Neural progenitor cell (in vitro differentiated cells): ENCODE measurements around the gene PLN. TPM values are rescaled to one million over a fixed set of nuclear protein-coding genes. Genes with fewer than 3 reads are reported as not detected.

ENCODE experiments used
- DNase-seq: peaks from one replicate; pipeline ENCODE4 v3.0.0-alpha.2; 2016; ENCODE audit warnings: low spot score
- H2AFZ ChIP-seq: fragments of 200-600 bp; sonication (generic); replicated peaks from 2 replicates; pipeline ENCODE4 v1.6.1; 2016; ENCODE audit warnings: antibody characterized with exemption
- H3F3A ChIP-seq: fragments of 200-600 bp; sonication (generic); 2 replicates; pipeline ENCODE4 v1.6.1; 2016; ENCODE audit warnings: antibody characterized with exemption, low read depth
- H3K27ac ChIP-seq: fragments of 200-600 bp; sonication (generic); 2 replicates; pipeline ENCODE4 v1.5.1; 2016; ENCODE audit warnings: mild to moderate bottlenecking
- H3K27me3 ChIP-seq: fragments of 200-600 bp; sonication (generic); 2 replicates; pipeline ENCODE4 v1.6.1; 2016; ENCODE audit warnings: mild to moderate bottlenecking, moderate library complexity
- H3K36me3 ChIP-seq: fragments of 200-600 bp; sonication (generic); 2 replicates; pipeline ENCODE4 v1.5.1; 2016
- H3K4me1 ChIP-seq: fragments of 200-600 bp; sonication (generic); 2 replicates; pipeline ENCODE4 v1.6.1; 2016; ENCODE audit warnings: mixed run types
- H3K4me2 ChIP-seq: fragments of 200-600 bp; sonication (generic); 2 replicates; pipeline ENCODE4 v1.6.1; 2016
- H3K4me3 ChIP-seq: fragments of 200-600 bp; sonication (generic); 2 replicates; pipeline ENCODE4 v1.5.1; 2016
- H3K79me2 ChIP-seq: fragments of 200-600 bp; sonication (generic); 2 replicates; pipeline ENCODE4 v1.6.1; 2016; ENCODE audit warnings: low read depth
- H3K9ac ChIP-seq: fragments of 200-600 bp; sonication (generic); 2 replicates; pipeline ENCODE4 v1.6.1; 2016
- H3K9me3 ChIP-seq: fragments of 200-600 bp; sonication (generic); 2 replicates; pipeline ENCODE4 v1.5.1; 2016; ENCODE audit warnings: low read depth
- H4K20me1 ChIP-seq: fragments of 200-600 bp; sonication (generic); 2 replicates; pipeline ENCODE4 v1.6.1; 2016; ENCODE audit warnings: low read depth
- H3K27ac Mint-ChIP-seq: 3 replicates; pipeline ENCODE4 v1.8.0; 2021; ENCODE audit warnings: mixed read lengths
- H3K27me3 Mint-ChIP-seq: 2 replicates; pipeline ENCODE4 v1.8.0; 2022; ENCODE audit warnings: low read depth, mild to moderate bottlenecking, inconsistent platforms, moderate library complexity, mixed read lengths; ENCODE audit not compliant: insufficient read depth
- H3K36me3 Mint-ChIP-seq: 3 replicates; pipeline ENCODE4 v1.8.0; 2021; ENCODE audit warnings: mixed read lengths
- H3K4me1 Mint-ChIP-seq: 3 replicates; pipeline ENCODE4 v1.8.0; 2021; ENCODE audit warnings: mixed read lengths
- H3K4me3 Mint-ChIP-seq: 3 replicates; pipeline ENCODE4 v1.8.0; 2021; ENCODE audit warnings: mild to moderate bottlenecking, moderate library complexity, mixed read lengths
- H3K9me3 Mint-ChIP-seq: 3 replicates; pipeline ENCODE4 v1.8.0; 2020; ENCODE audit warnings: mixed read lengths
- CTCF ChIP-seq: fragments of 200-600 bp; sonication (generic); IDR thresholded peaks from 2 replicates; pipeline ENCODE4 v1.5.1; 2017; ENCODE audit warnings: antibody characterized with exemption, mild to moderate bottlenecking
- EZH2 ChIP-seq: fragments of 200-600 bp; sonication (generic); IDR thresholded peaks from 2 replicates; pipeline ENCODE4 v1.6.1; 2017; ENCODE audit warnings: antibody characterized with exemption, mild to moderate bottlenecking, moderate library complexity
- EZH2phosphoT487 ChIP-seq: fragments of 200-600 bp; sonication (generic); IDR thresholded peaks from 2 replicates; pipeline ENCODE4 v1.6.1; 2017; ENCODE audit warnings: antibody characterized with exemption
- total RNA-seq: library from RNA; depleted of rRNA; stranded (reverse); fragments of >200 nt; gene quantifications from 2 replicates; pipeline ENCODE4 v1.2.3, GENCODE V29; 2015; ENCODE audit warnings: low replicate concordance

The PLN gene
- total RNA-seq, 1 donor from 2014 or later, result not detected

- H3K36me3 Mint-ChIP-seq, result peaks cover 4% of the 10 kb centered on the region
- Histone ChIP-seq H2AFZ (no peak overlapping the region), H4K20me1 (no peaks in the 10 kb centered on the region), H3K9me3 (no peaks in the 10 kb centered on the region), H3K4me3 (no peak overlapping the region), H3K79me2 (no peaks in the 10 kb centered on the region), H3K4me1 (no peaks in the 10 kb centered on the region), H3K9ac (no peak overlapping the region), H3K27me3 (no peaks in the 10 kb centered on the region), H3K4me2 (no peak overlapping the region), H3F3A (no peaks in the 10 kb centered on the region), H3K36me3 (no peaks in the 10 kb centered on the region), H3K27ac (no peak overlapping the region)
- no peak for DNase-seq
- H3K4me1 Mint-ChIP-seq, result peaks cover 2% of the 10 kb centered on the region
- H3K4me3 Mint-ChIP-seq, result no peak overlapping the region
- no peaks in the 10 kb centered on the region for H3K27me3 Mint-ChIP-seq
- no peaks in the 10 kb centered on the region for H3K9me3 Mint-ChIP-seq
- H3K27ac Mint-ChIP-seq, result no peak overlapping the region
- TF ChIP-seq EZH2phosphoT487 (no peak), EZH2 (no peak), CTCF (no peak)
Observed at GRCh38 chr6:118554698-118555097, 6.6 kb downstream of the PLN start.

GRCh38 chr6:118558464-118559217 is 10.5 kb downstream of the PLN start:
- Mint-ChIP-seq H3K27me3 (no peaks in the 10 kb centered on the region), H3K9me3 (no peaks in the 10 kb centered on the region), H3K4me3 (no peak overlapping the region), H3K27ac (no peak overlapping the region), H3K4me1 (no peaks in the 10 kb centered on the region), H3K36me3 (peaks cover 4% of the 10 kb centered on the region)
- H3K79me2 ChIP-seq, result no peaks in the 10 kb centered on the region
- TF ChIP-seq EZH2 (no peak), EZH2phosphoT487 (no peak), CTCF (no peak)
- H3K9me3 ChIP-seq, result no peaks in the 10 kb centered on the region
- no peaks in the 10 kb centered on the region for H3K4me1 ChIP-seq
- H3K4me3 ChIP-seq, result no peak overlapping the region
- H4K20me1 ChIP-seq, result no peaks in the 10 kb centered on the region
- H2AFZ ChIP-seq, result no peak overlapping the region
- no peak for DNase-seq
- no peaks in the 10 kb centered on the region for H3F3A ChIP-seq
- H3K36me3 ChIP-seq, result no peaks in the 10 kb centered on the region
- H3K4me2 ChIP-seq, result no peak overlapping the region
- H3K27ac ChIP-seq, result no peak overlapping the region
- H3K9ac ChIP-seq, result no peak overlapping the region
- no peaks in the 10 kb centered on the region for H3K27me3 ChIP-seq

DNA sequence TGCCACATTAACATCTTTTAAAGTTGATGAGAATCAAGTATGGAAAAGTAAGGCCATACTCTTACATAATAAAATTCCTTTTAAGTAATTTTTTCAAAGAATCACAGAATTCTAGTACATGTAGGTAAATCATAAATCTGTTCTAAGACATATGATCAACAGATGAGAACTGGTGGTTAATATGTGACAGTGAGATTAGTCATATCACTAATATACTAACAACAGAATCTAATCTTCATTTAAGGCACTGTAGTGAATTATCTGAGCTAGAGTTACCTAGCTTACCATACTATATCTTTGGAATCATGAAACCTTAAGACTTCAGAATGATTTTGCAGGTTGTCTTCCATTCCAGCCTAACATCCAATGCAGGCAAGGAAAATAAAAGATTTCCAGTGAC is 11.6 kb downstream of the PLN start:
- H3K27ac ChIP-seq, result no peak overlapping the region
- no peak for DNase-seq
- H3K4me2 ChIP-seq, result no peak overlapping the region
- H3K36me3 ChIP-seq, result no peaks in the 10 kb centered on the region
- Mint-ChIP-seq H3K27me3 (no peaks in the 10 kb centered on the region), H3K27ac (no peak overlapping the region), H3K4me1 (no peaks in the 10 kb centered on the region), H3K4me3 (no peak overlapping the region), H3K9me3 (no peaks in the 10 kb centered on the region), H3K36me3 (peaks cover 4% of the 10 kb centered on the region)
- TF ChIP-seq EZH2phosphoT487 (no peak), EZH2 (no peak), CTCF (no peak)
- no peak overlapping the region for H2AFZ ChIP-seq
- H3K9me3 ChIP-seq, result no peaks in the 10 kb centered on the region
- H3K4me1 ChIP-seq, result no peaks in the 10 kb centered on the region
- H3K9ac ChIP-seq, result no peak overlapping the region
- no peaks in the 10 kb centered on the region for H3K27me3 ChIP-seq
- H3K79me2 ChIP-seq, result no peaks in the 10 kb centered on the region
- no peaks in the 10 kb centered on the region for H4K20me1 ChIP-seq
- H3K4me3 ChIP-seq, result no peak overlapping the region
- no peaks in the 10 kb centered on the region for H3F3A ChIP-seq
